ENCODE results near the gene TMEM82. TPM values are rescaled to one million over a fixed set of nuclear protein-coding genes. Genes with fewer than 3 reads are reported as not detected.

Gene TMEM82
- total RNA-seq, 1 experiment from 2014 or later, result not detected

- Histone ChIP-seq H3K4me3 (ENCODE audit: low read depth, low read length, poor library complexity, severe bottlenecking) (no peak overlapping the region), H3K27me3 (replicated peaks; ENCODE audit: insufficient read depth, low read depth, low read length, poor library complexity) (no peaks in the 10 kb centered on the region), H3K36me3 (ENCODE audit: insufficient read depth, low read length, poor library complexity, severe bottlenecking) (peaks cover 26% of the 10 kb centered on the region), H3K27ac (ENCODE audit: low read depth, low read length, poor library complexity, severe bottlenecking) (no peak overlapping the region), H3K9me3 (ENCODE audit: low read depth, low read length, poor library complexity, severe bottlenecking) (no peaks in the 10 kb centered on the region), H3K4me1 (ENCODE audit: insufficient read depth, low read length, poor library complexity, severe bottlenecking) (no peaks in the 10 kb centered on the region)
- CTCF ChIA-PET, result no interaction called here
- POLR2A ChIA-PET (ENCODE audit: low non-redundant PET), result no interaction called here
- no TSS peak for BruUV-seq (replicated peaks)
- intact Hi-C loops (cut with micrococcal nuclease; ENCODE audit: unreplicated experiment), result no loop called here
- TF ChIP-seq EZH2 (IDR thresholded peaks at IDR 0.05; ENCODE audit: borderline replicate concordance, low read depth, low read length, poor library complexity, severe bottlenecking), result no peak
- TF ChIP-seq, protein P1, sequence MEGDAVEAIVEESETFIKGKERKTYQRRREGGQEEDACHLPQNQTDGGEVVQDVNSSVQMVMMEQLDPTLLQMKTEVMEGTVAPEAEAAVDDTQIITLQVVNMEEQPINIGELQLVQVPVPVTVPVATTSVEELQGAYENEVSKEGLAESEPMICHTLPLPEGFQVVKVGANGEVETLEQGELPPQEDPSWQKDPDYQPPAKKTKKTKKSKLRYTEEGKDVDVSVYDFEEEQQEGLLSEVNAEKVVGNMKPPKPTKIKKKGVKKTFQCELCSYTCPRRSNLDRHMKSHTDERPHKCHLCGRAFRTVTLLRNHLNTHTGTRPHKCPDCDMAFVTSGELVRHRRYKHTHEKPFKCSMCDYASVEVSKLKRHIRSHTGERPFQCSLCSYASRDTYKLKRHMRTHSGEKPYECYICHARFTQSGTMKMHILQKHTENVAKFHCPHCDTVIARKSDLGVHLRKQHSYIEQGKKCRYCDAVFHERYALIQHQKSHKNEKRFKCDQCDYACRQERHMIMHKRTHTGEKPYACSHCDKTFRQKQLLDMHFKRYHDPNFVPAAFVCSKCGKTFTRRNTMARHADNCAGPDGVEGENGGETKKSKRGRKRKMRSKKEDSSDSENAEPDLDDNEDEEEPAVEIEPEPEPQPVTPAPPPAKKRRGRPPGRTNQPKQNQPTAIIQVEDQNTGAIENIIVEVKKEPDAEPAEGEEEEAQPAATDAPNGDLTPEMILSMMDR (conservative IDR thresholded peaks at IDR 0.05; ENCODE audit: low read depth, low read length), result no peak
- DNase-seq (ENCODE audit: low spot score), result no peak
Measured at GRCh38 chr1:15722836-15723532, 19.3 kb upstream of the TMEM82 start.

DNA sequence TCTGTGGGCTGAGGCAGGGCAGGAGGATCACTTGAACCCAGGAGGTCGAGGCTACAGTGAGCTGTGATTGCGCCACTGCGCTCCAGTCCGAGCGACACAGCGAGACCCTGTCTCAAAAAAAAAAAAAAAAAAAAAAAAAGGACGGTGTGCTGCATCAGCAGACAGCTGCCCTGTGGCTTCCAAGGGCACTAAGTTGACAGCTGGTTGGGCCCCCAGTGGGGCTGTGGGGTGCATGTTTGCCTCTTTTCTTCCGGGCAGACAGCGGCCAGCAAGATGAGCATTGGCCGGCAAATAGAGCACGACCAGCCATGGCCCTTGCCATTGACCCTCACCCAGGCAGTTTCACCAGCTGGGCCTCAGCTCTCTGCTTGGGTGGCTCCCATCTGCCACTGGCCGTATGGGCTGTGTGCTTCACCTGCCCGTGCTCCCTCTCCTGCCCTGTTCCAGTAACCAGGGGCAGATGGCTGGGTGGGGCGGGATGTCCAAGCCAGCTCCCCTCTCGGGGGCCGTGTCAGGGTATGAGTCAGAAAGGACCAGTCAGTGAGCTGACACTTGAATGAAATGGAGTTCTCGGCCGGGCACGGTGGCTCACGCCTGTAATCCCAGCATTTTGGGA lies 18.6 kb upstream of the TMEM82 start:
- no peak overlapping the region for H3K4me3 ChIP-seq (ENCODE audit: low read depth, low read length, poor library complexity, severe bottlenecking)
- intact Hi-C loops (cut with micrococcal nuclease; ENCODE audit: unreplicated experiment), result no loop called here
- DNase-seq (ENCODE audit: low spot score), result no peak
- ChIA-PET CTCF (no interaction called here), POLR2A (ENCODE audit: low non-redundant PET) (no interaction called here)
- H3K36me3 ChIP-seq (ENCODE audit: insufficient read depth, low read length, poor library complexity, severe bottlenecking), result peaks cover 32% of the 10 kb centered on the region
- no peaks in the 10 kb centered on the region for H3K27me3 ChIP-seq (replicated peaks; ENCODE audit: insufficient read depth, low read depth, low read length, poor library complexity)
- no TSS peak for BruUV-seq (replicated peaks)
- H3K27ac ChIP-seq (ENCODE audit: low read depth, low read length, poor library complexity, severe bottlenecking), result no peak overlapping the region
- no peaks in the 10 kb centered on the region for H3K4me1 ChIP-seq (ENCODE audit: insufficient read depth, low read length, poor library complexity, severe bottlenecking)
- no peaks in the 10 kb centered on the region for H3K9me3 ChIP-seq (ENCODE audit: low read depth, low read length, poor library complexity, severe bottlenecking)
- TF ChIP-seq, protein P1 (conservative IDR thresholded peaks at IDR 0.05; ENCODE audit: low read depth, low read length), result no peak
- no peak for TF ChIP-seq EZH2 (IDR thresholded peaks at IDR 0.05; ENCODE audit: borderline replicate concordance, low read depth, low read length, poor library complexity, severe bottlenecking)

- Histone ChIP-seq H3K4me1 (ENCODE audit: insufficient read depth, low read length, poor library complexity, severe bottlenecking) (no peaks in the 10 kb centered on the region), H3K36me3 (ENCODE audit: insufficient read depth, low read length, poor library complexity, severe bottlenecking) (peaks cover 26% of the 10 kb centered on the region), H3K4me3 (ENCODE audit: low read depth, low read length, poor library complexity, severe bottlenecking) (no peak overlapping the region), H3K27ac (ENCODE audit: low read depth, low read length, poor library complexity, severe bottlenecking) (no peak overlapping the region), H3K27me3 (replicated peaks; ENCODE audit: insufficient read depth, low read depth, low read length, poor library complexity) (no peaks in the 10 kb centered on the region), H3K9me3 (ENCODE audit: low read depth, low read length, poor library complexity, severe bottlenecking) (no peaks in the 10 kb centered on the region)
- POLR2A ChIA-PET (ENCODE audit: low non-redundant PET), result no interaction called here
- CTCF ChIA-PET, result no interaction called here
- BruUV-seq (replicated peaks), result no TSS peak
- intact Hi-C loops (cut with micrococcal nuclease; ENCODE audit: unreplicated experiment), result no loop called here
- TF ChIP-seq, protein P1 (conservative IDR thresholded peaks at IDR 0.05; ENCODE audit: low read depth, low read length), result no peak
- no peak for TF ChIP-seq EZH2 (IDR thresholded peaks at IDR 0.05; ENCODE audit: borderline replicate concordance, low read depth, low read length, poor library complexity, severe bottlenecking)
- DNase-seq (ENCODE audit: low spot score), result no peak
Measured at GRCh38 chr1:15724949-15725880, 17.1 kb upstream of the TMEM82 start.

Measured in A673 (cell line).